ENCODE data around the gene MED15. TPM values are rescaled to one million over a fixed set of nuclear protein-coding genes. Genes with fewer than 3 reads are reported as not detected.

The MED15 gene
- total and polyA plus RNA-seq, 2 of the 4 experiments (the other 2 are of a cell fraction): 19.0 to 68.8 TPM

- H3K36me3 ChIP-seq (ENCODE audit: control insufficient read depth, insufficient read depth, low read length): peaks cover 52% of the 10 kb centered on the region
- CTCF ChIA-PET: no interaction called here
Measured at GRCh38 chr22:20560716-20561115, 53.3 kb downstream of the MED15 start.

More at GRCh38 chr22:20560716-20561115, 53.3 kb downstream of the MED15 start:
- no peak overlapping the region for H3K23ac ChIP-seq (ENCODE audit: low read depth, low read length)
- WGBS, 2 experiments (ENCODE audit: extremely low coverage in 2 of 2, insufficient read length in 1 of 2): no CpG with 5 or more reads among the region's 3 CpGs
- H4K8ac ChIP-seq (ENCODE audit: low read depth in 2 of 2, low read length in 2 of 2): no peak overlapping the region
- H2AK9ac ChIP-seq (replicated peaks; ENCODE audit: low read depth, low read length, poor library complexity): no peak overlapping the region
- intact Hi-C loops (cut with micrococcal nuclease): no loop called here
- no peak overlapping the region for H4K5ac ChIP-seq (ENCODE audit: low read depth, low read length)
- ATAC-seq (ENCODE audit: low read depth): no peak
- no TSS peak for BruUV-seq (replicated peaks)
- H3K4me1 ChIP-seq (ENCODE audit: control insufficient read depth, insufficient read depth, low read length): peaks cover 10% of the 10 kb centered on the region
- no peaks in the 10 kb centered on the region for H3K27me3 ChIP-seq (ENCODE audit: control insufficient read depth, insufficient read depth, low read length)
- H3K9me3 ChIP-seq (ENCODE audit: control insufficient read depth, insufficient read depth, low read length): no peaks in the 10 kb centered on the region
- no peak overlapping the region for H2AK5ac ChIP-seq (ENCODE audit: low read depth, low read length)
- H3K14ac ChIP-seq (replicated peaks; ENCODE audit: low read depth, low read length): no peak overlapping the region
- no peak overlapping the region for H2BK15ac ChIP-seq (ENCODE audit: low read depth, low read length)
- no peak overlapping the region for H3K4me2 ChIP-seq (ENCODE audit: low read depth, low read length)
- no peak overlapping the region for H3K27ac ChIP-seq (ENCODE audit: insufficient read depth, low read length)
- no peak overlapping the region for H2BK5ac ChIP-seq (ENCODE audit: low read depth, low read length, poor library complexity, severe bottlenecking)
- no peak for TF ChIP-seq NFE2L2 (IDR thresholded peaks at IDR 0.05; ENCODE audit: low read depth, low read length)
- TF ChIP-seq BHLHE40 (IDR thresholded peaks at IDR 0.05; ENCODE audit: low read depth, low read length): no peak
- no peak for TF ChIP-seq ELK1 (IDR thresholded peaks at IDR 0.05; ENCODE audit: borderline replicate concordance, low read depth, low read length)
- TF ChIP-seq RAD21 (IDR thresholded peaks at IDR 0.05; ENCODE audit: low read length): no peak
- TF ChIP-seq POLR2A (IDR thresholded peaks at IDR 0.05; ENCODE audit: low read depth, low read length): no peak
- TF ChIP-seq FOS (IDR thresholded peaks at IDR 0.05; ENCODE audit: low read depth, low read length): no peak
- TF ChIP-seq MAZ (IDR thresholded peaks at IDR 0.05; ENCODE audit: borderline replicate concordance, low read depth, low read length): no peak
- no peak for TF ChIP-seq RCOR1 (IDR thresholded peaks at IDR 0.05; ENCODE audit: insufficient replicate concordance, low read length)
- POLR2A ChIA-PET (ENCODE audit: unreplicated experiment): no interaction called here
- DNase-seq: no peak
- H3K79me1 ChIP-seq (ENCODE audit: low read depth in 1 of 2, low read length in 2 of 2): peaks cover 46 to 89% of the 10 kb centered on the region in 2 experiments
- H4K20me1 ChIP-seq (ENCODE audit: insufficient read depth, low read length): peaks cover 43% of the 10 kb centered on the region
- H3K4ac ChIP-seq (ENCODE audit: low read depth, low read length): no peak overlapping the region
- no peak overlapping the region for H2AFZ ChIP-seq (replicated peaks; ENCODE audit: low read length, poor library complexity)
- H3K9ac ChIP-seq (ENCODE audit: low read depth, low read length): no peak overlapping the region
- in situ Hi-C loops (cut with MboI; ENCODE audit: low sequenced_read_pairs): no loop called here
- H2BK120ac ChIP-seq (ENCODE audit: low read depth, low read length): no peak overlapping the region
- no peak overlapping the region for H3K4me3 ChIP-seq (ENCODE audit: insufficient read depth, low read depth, low read length)
- peaks cover 14% of the 10 kb centered on the region for H3K9me1 ChIP-seq (ENCODE audit: insufficient read depth, low read length)
- H3K18ac ChIP-seq (ENCODE audit: low read depth, low read length): no peak overlapping the region
- dilution Hi-C loops (cut with HindIII; ENCODE audit: low sequenced_read_pairs, unreplicated experiment): no loop called here
- H2BK20ac ChIP-seq (ENCODE audit: low read depth, low read length): no peak overlapping the region
- no peak overlapping the region for H3K56ac ChIP-seq (ENCODE audit: extremely low read depth, insufficient read depth, low read length)
- no peak overlapping the region for H4K91ac ChIP-seq (ENCODE audit: insufficient read depth, low read depth, low read length)

Measured in IMR-90 (cell line).